Measurements from ENCODE around the gene ZBTB46. TPM values are rescaled to one million over a fixed set of nuclear protein-coding genes. Genes with fewer than 3 reads are reported as not detected.

Gene ZBTB46
- total RNA-seq, 1 donor from 2014 or later = 39.5 TPM

DNA sequence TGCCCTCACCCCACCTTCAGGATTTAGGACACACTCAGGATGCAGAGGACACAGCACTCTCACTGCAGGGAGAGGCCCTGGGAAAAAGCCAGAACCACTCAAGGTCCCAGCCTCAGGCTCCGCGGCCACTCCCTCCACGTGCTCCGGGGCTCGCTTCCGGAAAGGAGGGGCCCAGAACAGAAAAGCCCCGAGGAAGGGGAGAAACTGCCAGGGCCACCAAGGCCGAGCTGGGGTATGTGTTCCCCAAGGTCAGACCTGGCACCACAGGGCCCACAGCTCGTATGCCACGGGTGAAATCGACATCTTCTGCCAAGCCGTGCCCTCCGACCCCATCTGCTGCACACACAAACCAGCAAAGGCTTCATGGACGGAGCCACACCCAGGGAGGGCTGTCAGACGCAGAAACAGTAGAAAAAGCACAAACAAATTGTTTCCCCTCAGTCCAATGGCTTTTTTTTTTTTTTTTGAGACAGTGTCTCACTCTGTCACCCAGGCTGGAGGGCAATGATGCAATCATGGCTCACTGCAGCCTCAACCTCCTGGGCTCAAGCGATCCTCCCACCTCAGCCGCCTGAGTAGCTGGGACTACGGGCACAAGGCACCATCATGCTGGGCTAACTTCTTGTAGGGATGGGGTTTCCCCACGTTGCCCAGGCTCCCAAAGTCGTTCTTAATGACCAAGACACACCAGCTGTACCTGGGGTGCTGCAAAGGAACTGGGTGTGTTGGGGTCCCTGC is 58.1 kb downstream of the ZBTB46 start:
- no peak overlapping the region for H3K27ac ChIP-seq
- no peaks in the 10 kb centered on the region for H3K27me3 ChIP-seq
- H3K9me3 ChIP-seq = no peaks in the 10 kb centered on the region
- TF ChIP-seq, protein P1, sequence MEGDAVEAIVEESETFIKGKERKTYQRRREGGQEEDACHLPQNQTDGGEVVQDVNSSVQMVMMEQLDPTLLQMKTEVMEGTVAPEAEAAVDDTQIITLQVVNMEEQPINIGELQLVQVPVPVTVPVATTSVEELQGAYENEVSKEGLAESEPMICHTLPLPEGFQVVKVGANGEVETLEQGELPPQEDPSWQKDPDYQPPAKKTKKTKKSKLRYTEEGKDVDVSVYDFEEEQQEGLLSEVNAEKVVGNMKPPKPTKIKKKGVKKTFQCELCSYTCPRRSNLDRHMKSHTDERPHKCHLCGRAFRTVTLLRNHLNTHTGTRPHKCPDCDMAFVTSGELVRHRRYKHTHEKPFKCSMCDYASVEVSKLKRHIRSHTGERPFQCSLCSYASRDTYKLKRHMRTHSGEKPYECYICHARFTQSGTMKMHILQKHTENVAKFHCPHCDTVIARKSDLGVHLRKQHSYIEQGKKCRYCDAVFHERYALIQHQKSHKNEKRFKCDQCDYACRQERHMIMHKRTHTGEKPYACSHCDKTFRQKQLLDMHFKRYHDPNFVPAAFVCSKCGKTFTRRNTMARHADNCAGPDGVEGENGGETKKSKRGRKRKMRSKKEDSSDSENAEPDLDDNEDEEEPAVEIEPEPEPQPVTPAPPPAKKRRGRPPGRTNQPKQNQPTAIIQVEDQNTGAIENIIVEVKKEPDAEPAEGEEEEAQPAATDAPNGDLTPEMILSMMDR (IDR thresholded peaks at IDR 0.05) = no peak
- intact Hi-C loops (cut with DNase I) = no loop called here
- no peak for DNase-seq (ENCODE audit: low spot score in 2 of 2)
- H3K36me3 ChIP-seq = peaks cover 0 to 7% of the 10 kb centered on the region in 2 donors
- no peak overlapping the region for H3K4me3 ChIP-seq
- H3K4me1 ChIP-seq = no peaks in the 10 kb centered on the region

DNA sequence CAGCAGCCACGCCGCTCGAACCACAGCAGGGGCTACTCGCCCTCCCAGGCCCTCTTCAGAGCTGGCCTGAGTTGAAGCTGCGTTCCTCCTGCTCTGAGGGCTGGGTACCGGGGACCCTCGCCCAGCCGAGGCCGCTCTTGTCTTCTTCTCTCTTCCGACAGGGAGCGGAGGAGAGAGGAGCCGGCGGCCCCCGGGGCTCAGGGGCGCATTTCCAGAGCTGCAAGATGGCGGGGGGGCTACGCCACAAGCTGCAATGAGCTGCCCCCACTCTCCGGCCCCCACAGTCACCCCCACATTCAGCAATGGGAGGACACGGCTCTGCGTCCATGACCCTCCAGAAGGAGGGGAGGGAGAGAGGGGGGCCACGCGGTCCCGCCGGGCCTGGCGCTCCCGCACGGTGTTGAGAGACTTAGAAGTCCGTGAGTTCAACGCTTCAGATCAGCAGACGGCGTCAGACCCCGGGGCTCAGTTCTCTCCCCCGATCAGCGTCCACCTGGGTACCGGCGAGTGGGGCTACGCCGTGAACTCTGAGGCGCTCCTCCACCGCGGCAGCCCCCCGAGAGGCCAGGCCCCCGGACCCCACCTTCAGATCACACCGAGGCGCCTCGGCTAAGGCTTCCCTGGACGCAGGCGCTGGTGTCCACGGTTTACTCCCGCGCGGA is 59.9 kb downstream of the ZBTB46 start:
- H3K4me3 ChIP-seq = no peak overlapping the region
- no peak overlapping the region for H3K27ac ChIP-seq
- peaks cover 7 to 18% of the 10 kb centered on the region in 2 donors for H3K36me3 ChIP-seq
- H3K9me3 ChIP-seq = no peaks in the 10 kb centered on the region
- intact Hi-C loops (cut with DNase I) = no loop called here
- DNase-seq (ENCODE audit: low spot score in 2 of 2) = no peak
- TF ChIP-seq, protein P1 (IDR thresholded peaks at IDR 0.05) = no peak
- H3K4me1 ChIP-seq = no peaks in the 10 kb centered on the region
- no peaks in the 10 kb centered on the region for H3K27me3 ChIP-seq

DNA sequence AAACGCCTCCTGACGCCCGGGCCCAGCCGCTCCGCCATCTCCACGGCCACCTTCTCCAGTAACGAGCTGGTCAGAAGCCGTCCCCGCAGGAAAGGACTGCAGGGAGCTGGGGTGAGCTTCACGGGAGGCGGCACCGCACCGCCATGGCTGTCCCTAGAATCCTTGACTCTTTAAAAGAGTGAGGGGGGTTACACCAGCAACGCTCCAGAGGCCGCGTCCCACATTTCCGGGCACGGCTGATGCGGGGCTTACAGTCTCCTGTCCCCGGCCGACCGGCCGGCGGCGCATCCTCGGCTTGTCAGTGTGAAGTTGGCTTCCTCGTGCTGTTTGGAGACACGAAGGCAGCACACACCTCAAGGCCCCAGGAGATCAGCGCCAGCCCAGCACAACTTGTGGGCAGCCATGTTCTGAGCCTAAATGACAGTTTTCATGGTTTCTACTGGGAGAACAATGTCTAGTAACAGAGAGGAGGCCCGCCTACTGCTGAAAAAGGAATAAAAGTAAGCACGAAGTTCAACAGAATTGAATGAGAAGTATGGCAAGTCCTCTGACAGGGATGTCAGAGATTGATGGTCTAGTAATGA is 61.1 kb downstream of the ZBTB46 start:
- Histone ChIP-seq H3K4me3 (no peak overlapping the region), H3K36me3 (peaks cover 7 to 20% of the 10 kb centered on the region in 2 donors)

DNA sequence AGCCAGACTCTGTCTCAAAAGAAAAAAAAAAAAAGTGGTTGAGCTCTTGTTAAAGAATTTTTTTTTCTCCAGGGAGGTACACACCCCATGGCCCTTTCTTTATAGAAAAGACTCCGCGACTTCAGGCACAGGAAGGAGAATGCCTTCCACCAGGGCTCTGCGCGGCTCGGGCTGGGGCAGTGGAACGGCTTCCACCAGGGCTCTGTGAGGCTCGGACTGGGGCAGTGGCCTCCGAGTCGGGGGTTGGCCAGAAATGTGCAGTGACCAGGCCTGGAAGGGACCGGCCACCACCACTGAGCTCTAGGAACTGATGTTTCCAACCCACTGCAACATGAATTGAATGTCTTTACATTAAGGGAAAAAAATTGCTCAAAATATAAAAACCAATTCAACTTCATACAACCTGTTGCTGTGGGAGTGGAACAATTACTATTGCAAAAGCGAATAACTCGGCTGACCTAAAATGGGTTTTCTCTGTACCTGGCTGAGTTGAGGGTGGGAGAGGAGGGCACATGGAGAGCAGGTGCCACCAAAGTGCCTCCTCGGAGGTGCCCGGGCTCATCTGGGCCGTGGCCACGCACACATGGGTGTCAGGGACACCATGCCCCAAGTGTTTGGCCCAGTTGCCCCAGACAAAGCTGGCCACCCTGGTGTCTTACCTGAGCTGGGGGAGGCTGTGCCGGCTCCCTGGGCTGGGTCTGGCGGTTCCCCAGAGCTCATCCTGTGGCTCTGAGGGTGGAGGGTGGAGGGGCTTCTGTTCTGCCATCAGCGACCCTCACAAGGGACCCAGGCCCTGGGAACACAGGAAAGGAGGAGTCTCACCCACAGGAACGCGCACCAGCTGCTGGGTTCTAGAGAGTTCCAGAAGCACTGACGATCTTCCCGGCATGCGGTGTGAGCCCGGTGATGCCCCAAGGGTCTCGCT is 62.2 kb downstream of the ZBTB46 start:
- DNase-seq (ENCODE audit: low spot score in 2 of 2) = no peak
- Histone ChIP-seq H3K36me3 (peaks cover 7 to 20% of the 10 kb centered on the region in 2 donors), H3K4me3 (no peak overlapping the region), H3K4me1 (no peaks in the 10 kb centered on the region), H3K27ac (no peak overlapping the region), H3K9me3 (no peaks in the 10 kb centered on the region), H3K27me3 (no peaks in the 10 kb centered on the region)
- intact Hi-C loops (cut with DNase I) = no loop called here
- TF ChIP-seq, protein P1 (IDR thresholded peaks at IDR 0.05) = no peak

More for the DNA sequence above, 61.1 kb downstream of the ZBTB46 start:
- TF ChIP-seq, protein P1 (IDR thresholded peaks at IDR 0.05) = no peak
- no peak overlapping the region for H3K27ac ChIP-seq
- no peak for DNase-seq (ENCODE audit: low spot score in 2 of 2)
- intact Hi-C loops (cut with DNase I) = no loop called here
- no peaks in the 10 kb centered on the region for H3K9me3 ChIP-seq
- no peaks in the 10 kb centered on the region for H3K27me3 ChIP-seq
- no peaks in the 10 kb centered on the region for H3K4me1 ChIP-seq

DNA sequence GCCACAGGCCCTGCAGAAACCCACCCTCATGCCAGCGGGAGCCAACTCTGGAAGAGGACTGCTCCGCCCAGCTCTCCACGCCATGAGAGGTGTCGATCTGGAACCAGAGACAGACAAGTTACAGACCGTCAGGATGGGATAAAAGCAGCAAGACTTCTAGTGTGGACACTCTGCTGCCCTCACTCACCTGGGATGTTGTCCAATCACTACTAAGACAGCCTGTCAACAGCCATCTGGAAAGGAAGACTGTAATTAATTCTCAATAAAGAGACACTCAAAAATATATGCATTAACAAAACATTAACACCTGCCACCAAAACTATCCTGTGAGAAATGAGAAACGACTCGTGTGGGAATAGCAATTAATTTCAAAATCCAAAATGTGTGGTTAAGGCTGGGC is 63.2 kb downstream of the ZBTB46 start:
- TF ChIP-seq, protein P1 (IDR thresholded peaks at IDR 0.05) = no peak
- H3K36me3 ChIP-seq = peaks cover 7 to 20% of the 10 kb centered on the region in 2 donors
- H3K9me3 ChIP-seq = no peaks in the 10 kb centered on the region
- H3K4me3 ChIP-seq = no peak overlapping the region
- DNase-seq (ENCODE audit: low spot score in 2 of 2) = no peak
- intact Hi-C loops (cut with DNase I) = no loop called here
- no peaks in the 10 kb centered on the region for H3K27me3 ChIP-seq
- no peak overlapping the region for H3K27ac ChIP-seq
- H3K4me1 ChIP-seq = no peaks in the 10 kb centered on the region
